ENCODE data around the gene UNC13C. TPM values are rescaled to one million over a fixed set of nuclear protein-coding genes. Genes with fewer than 3 reads are reported as not detected.

Gene UNC13C
- total and polyA plus RNA-seq, 2 donors (not counting 3 experiments of a cell fraction or from before 2014, with no cell fraction given) = not detected

GRCh38 chr15:54280726-54281125 is 302.5 kb downstream of the UNC13C start:
- no peaks in the 10 kb centered on the region for H3K36me3 ChIP-seq (ENCODE audit: control insufficient read depth in 2 of 2, extremely low read depth in 1 of 2, insufficient read depth in 2 of 2, low read length in 2 of 2)
- no TSS peak for BruUV-seq (replicated peaks)
- intact Hi-C loops (cut with micrococcal nuclease) = no loop called here

More at GRCh38 chr15:54280726-54281125, 302.5 kb downstream of the UNC13C start:
- Histone ChIP-seq H3K4me3 (replicated peaks in 1 of 3; ENCODE audit: insufficient read depth in 1 of 3, low read depth in 1 of 3, low read length in 3 of 3) (no peak overlapping the region), H3K9me1 (replicated peaks; ENCODE audit: control insufficient read depth, extremely low read depth, insufficient read depth, low read length) (no peaks in the 10 kb centered on the region), H3K4me1 (ENCODE audit: control insufficient read depth, extremely low read depth, insufficient read depth, low read length) (no peaks in the 10 kb centered on the region), H3K9ac (replicated peaks; ENCODE audit: extremely low read depth, insufficient read depth, low read length) (no peak overlapping the region), H3K27me3 (ENCODE audit: control insufficient read depth in 2 of 2, insufficient read depth in 2 of 2, low read length in 2 of 2) (no peaks in the 10 kb centered on the region), H3K79me2 (ENCODE audit: control insufficient read depth, insufficient read depth, low read length) (no peaks in the 10 kb centered on the region), H4K20me1 (replicated peaks; ENCODE audit: control insufficient read depth, extremely low read depth, insufficient read depth, low read length) (no peaks in the 10 kb centered on the region), H3K4me2 (ENCODE audit: insufficient read depth, low read length) (no peak overlapping the region), H3K9me3 (replicated peaks; ENCODE audit: control insufficient read depth, insufficient read depth, low read length) (no peaks in the 10 kb centered on the region), H2AFZ (ENCODE audit: low read depth, low read length) (no peak overlapping the region), H3K27ac (ENCODE audit: insufficient read depth, low read depth, low read length) (no peak overlapping the region)
- POLR2A ChIA-PET = no interaction called here
- TF ChIP-seq POLR2AphosphoS5 (IDR thresholded peaks at IDR 0.05; ENCODE audit: insufficient read depth, low read depth, low read length) (no peak), CTCF (IDR thresholded peaks at IDR 0.05; ENCODE audit: extremely low read depth in 1 of 2, insufficient read depth in 1 of 2, low read depth in 1 of 2, low read length in 2 of 2) (no peak), GATA2 (IDR thresholded peaks at IDR 0.05; ENCODE audit: insufficient read depth, insufficient read length, low read depth, low read length) (no peak), JUN (IDR thresholded peaks at IDR 0.05; ENCODE audit: borderline replicate concordance, insufficient read depth, insufficient read length, low read depth) (no peak), POLR2A (IDR thresholded peaks at IDR 0.05; ENCODE audit: low read depth, low read length) (no peak), MAX (IDR thresholded peaks at IDR 0.05; ENCODE audit: insufficient read depth, insufficient read length) (no peak), FOS (IDR thresholded peaks at IDR 0.05; ENCODE audit: borderline replicate concordance, insufficient read depth, low read length) (no peak), MYC (IDR thresholded peaks at IDR 0.05; ENCODE audit: low read depth, low read length) (no peak), EZH2 (IDR thresholded peaks at IDR 0.05; ENCODE audit: borderline replicate concordance, low read depth, low read length, severe bottlenecking) (no peak)
- DNase-seq (ENCODE audit: low read depth, low spot score) = no peak
- dilution Hi-C loops (cut with MboI; ENCODE audit: extremely low pct_ligation_motif_present, low sequenced_read_pairs) = no loop called here
- no peak for FAIRE-seq
- CTCF ChIA-PET = no interaction called here

Measured in endothelial cell of umbilical vein (primary cell).